Mesendoderm (in vitro differentiated cells): ENCODE measurements around the gene TPRA1.

Experiments
- DNase-seq: peaks from one replicate; pipeline ENCODE4 v3.0.0; 2013
- H2AK5ac ChIP-seq: 2 replicates; pipeline ENCODE4 v1.6.1; 2013; ENCODE audit warnings: low read length, inconsistent platforms
- H2BK120ac ChIP-seq: 2 replicates; pipeline ENCODE4 v1.6.1; 2013; ENCODE audit warnings: low read depth, mild to moderate bottlenecking, low read length, moderate library complexity, mixed read lengths
- H2BK15ac ChIP-seq: replicated peaks from 2 replicates; pipeline ENCODE4 v1.6.1; 2013; ENCODE audit warnings: low read depth, mild to moderate bottlenecking, moderate library complexity
- H2BK5ac ChIP-seq: 2 replicates; pipeline ENCODE4 v1.6.1; 2013; ENCODE audit warnings: low read length, inconsistent platforms
- H3K18ac ChIP-seq: 2 replicates; pipeline ENCODE4 v1.6.1; 2013; ENCODE audit warnings: mild to moderate bottlenecking, low read length, mixed read lengths
- H3K23ac ChIP-seq: one replicate; pipeline ENCODE4 v1.6.1; 2013; ENCODE audit warnings: low read length
- H3K27ac ChIP-seq: 2 replicates; pipeline ENCODE4 v1.5.1; 2013; ENCODE audit warnings: low read depth, mild to moderate bottlenecking, inconsistent platforms, low read length, moderate library complexity
- H3K27me3 ChIP-seq: 2 replicates; pipeline ENCODE4 v1.6.1; 2013; ENCODE audit warnings: low read length, control low read depth, mild to moderate bottlenecking, inconsistent platforms; ENCODE audit not compliant: insufficient read depth, poor library complexity
- H3K36me3 ChIP-seq: 2 replicates; pipeline ENCODE4 v1.6.1; 2013; ENCODE audit warnings: low read length, inconsistent platforms; ENCODE audit not compliant: control insufficient read depth, insufficient read depth
- H3K4ac ChIP-seq: one replicate; pipeline ENCODE4 v1.6.1; 2013; ENCODE audit warnings: low read depth, mild to moderate bottlenecking, low read length, moderate library complexity
- H3K4me1 ChIP-seq: 2 replicates; pipeline ENCODE4 v1.6.1; 2013; ENCODE audit warnings: low read depth, low read length, inconsistent platforms; ENCODE audit not compliant: control insufficient read depth
- H3K4me2 ChIP-seq: 2 replicates; pipeline ENCODE4 v1.6.1; 2013; ENCODE audit warnings: low read length
- H3K4me3 ChIP-seq: 2 replicates; pipeline ENCODE4 v1.5.1; 2013; ENCODE audit warnings: mild to moderate bottlenecking, low read length
- H3K56ac ChIP-seq: one replicate; pipeline ENCODE4 v1.6.1; 2013; ENCODE audit warnings: low read length
- H3K79me1 ChIP-seq: 2 replicates; pipeline ENCODE4 v1.6.1; 2013; ENCODE audit warnings: low read length, inconsistent platforms
- H3K79me2 ChIP-seq: 2 replicates; pipeline ENCODE4 v1.6.1; 2013; ENCODE audit warnings: mild to moderate bottlenecking, low read length; ENCODE audit not compliant: control insufficient read depth, insufficient read depth
- H3K9ac ChIP-seq: 2 replicates; pipeline ENCODE4 v1.6.1; 2013; ENCODE audit warnings: low read length, inconsistent platforms
- H4K5ac ChIP-seq: one replicate; pipeline ENCODE4 v1.6.1; 2013; ENCODE audit warnings: low read length
- H4K8ac ChIP-seq: one replicate; pipeline ENCODE4 v1.6.1; 2013; ENCODE audit warnings: low read depth, mild to moderate bottlenecking, control low read depth, low read length, moderate library complexity
- WGBS: extraction: QIAGEN DNeasy Blood & Tissue Kit; methylation state at CpG from one replicate; pipeline ENCODE4 v1.1.7; 2013; ENCODE audit warnings: low lambda C conversion rate, missing lambda C conversion rate; ENCODE audit not compliant: insufficient coverage; ENCODE audit errors: extremely low coverage; 5-methylcytosine and 5-hydroxymethylcytosine counted together

Gene TPRA1

DNA sequence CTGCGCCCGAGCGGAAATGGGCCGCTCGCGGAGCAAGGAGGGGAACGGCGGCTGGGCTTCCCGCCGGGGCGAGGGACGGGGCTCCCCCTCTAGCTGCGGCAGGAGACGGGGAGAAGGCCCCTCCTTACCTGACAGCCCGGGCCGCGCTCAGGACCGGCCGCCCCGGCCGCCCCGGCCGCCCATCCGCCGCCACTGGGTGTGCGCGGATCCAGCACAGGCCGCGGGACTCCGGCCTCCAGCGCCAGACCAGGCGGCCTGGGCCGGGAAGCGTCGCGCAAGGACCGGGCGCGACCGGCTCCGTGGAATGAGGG lies 296 bp downstream of the TPRA1 start:
- no CpG with 5 or more reads among the region's 41 CpGs for WGBS
- Histone ChIP-seq H4K5ac (no peak overlapping the region), H3K79me1 (no peaks in the 10 kb centered on the region), H3K23ac (peak overlapping the region; percentile 69), H3K79me2 (no peaks in the 10 kb centered on the region), H3K4me1 (peaks cover 3% of the 10 kb centered on the region), H2AK5ac (no peak overlapping the region), H3K56ac (peak overlapping the region; percentile 93), H3K27ac (peak overlapping the region; percentile 17), H3K4me2 (peak overlapping the region; percentile 60), H2BK15ac (no peak overlapping the region), H3K18ac (peak overlapping the region; percentile 33), H3K4me3 (peak overlapping the region; percentile 80), H3K9ac (peak overlapping the region; percentile 87), H3K36me3 (no peaks in the 10 kb centered on the region), H3K4ac (no peak overlapping the region), H2BK5ac (no peak overlapping the region), H4K8ac (no peak overlapping the region), H3K27me3 (no peaks in the 10 kb centered on the region), H2BK120ac (no peak overlapping the region)
- no peak for DNase-seq

DNA sequence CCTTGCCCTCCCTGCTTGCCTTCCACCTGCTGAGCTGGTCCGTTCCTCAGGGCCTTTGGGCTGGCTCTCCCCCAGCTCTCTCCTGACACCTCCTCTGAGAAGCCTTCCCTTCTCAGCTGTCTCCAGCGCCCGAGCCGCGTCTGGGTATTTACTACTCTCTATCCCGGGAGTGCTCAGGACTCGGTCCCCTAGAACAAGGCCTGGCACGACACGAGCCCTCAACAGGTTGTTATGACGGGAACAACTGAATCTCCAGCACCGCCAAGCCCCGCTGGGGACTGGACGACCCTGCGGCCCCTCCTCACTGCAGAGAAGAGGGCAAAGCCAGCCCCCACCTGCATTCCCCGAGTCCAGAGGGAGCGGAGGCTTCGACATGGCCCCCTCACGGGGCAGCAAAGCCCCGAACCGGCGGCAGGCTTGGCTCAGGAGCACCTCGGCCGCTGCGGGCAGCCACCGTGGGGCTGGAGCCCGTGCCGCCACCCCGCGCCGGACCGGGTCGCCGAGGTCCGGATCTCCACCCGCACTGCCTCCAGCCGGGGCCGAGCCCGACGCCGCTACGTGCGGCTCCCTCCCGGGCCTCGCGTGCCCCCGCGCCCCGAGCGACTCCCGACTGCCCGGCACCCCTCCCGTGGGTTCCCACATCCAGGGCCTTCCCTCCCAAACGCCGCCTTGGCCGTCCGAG lies 792 bp downstream of the TPRA1 start:
- H3K18ac ChIP-seq, result peak overlapping the region; percentile 8
- H3K36me3 ChIP-seq, result no peaks in the 10 kb centered on the region
- H3K4me2 ChIP-seq, result peak overlapping the region; percentile 60
- peak overlapping the region; percentile 93 for H3K56ac ChIP-seq
- peak overlapping the region; percentile 87 for H3K9ac ChIP-seq
- H2BK15ac ChIP-seq, result no peak overlapping the region
- no peak overlapping the region for H2AK5ac ChIP-seq
- no peak overlapping the region for H2BK120ac ChIP-seq
- peak; percentile 34 for DNase-seq
- no peak overlapping the region for H4K8ac ChIP-seq
- no peak overlapping the region for H4K5ac ChIP-seq
- H3K23ac ChIP-seq, result peak overlapping the region; percentile 69
- H3K4me3 ChIP-seq, result peak overlapping the region; percentile 80
- H2BK5ac ChIP-seq, result no peak overlapping the region
- H3K4ac ChIP-seq, result no peak overlapping the region
- WGBS, result no CpG with 5 or more reads among the region's 56 CpGs
- no peaks in the 10 kb centered on the region for H3K79me2 ChIP-seq
- H3K27ac ChIP-seq, result no peak overlapping the region
- no peaks in the 10 kb centered on the region for H3K27me3 ChIP-seq
- peaks cover 3% of the 10 kb centered on the region for H3K4me1 ChIP-seq
- no peaks in the 10 kb centered on the region for H3K79me1 ChIP-seq

DNA sequence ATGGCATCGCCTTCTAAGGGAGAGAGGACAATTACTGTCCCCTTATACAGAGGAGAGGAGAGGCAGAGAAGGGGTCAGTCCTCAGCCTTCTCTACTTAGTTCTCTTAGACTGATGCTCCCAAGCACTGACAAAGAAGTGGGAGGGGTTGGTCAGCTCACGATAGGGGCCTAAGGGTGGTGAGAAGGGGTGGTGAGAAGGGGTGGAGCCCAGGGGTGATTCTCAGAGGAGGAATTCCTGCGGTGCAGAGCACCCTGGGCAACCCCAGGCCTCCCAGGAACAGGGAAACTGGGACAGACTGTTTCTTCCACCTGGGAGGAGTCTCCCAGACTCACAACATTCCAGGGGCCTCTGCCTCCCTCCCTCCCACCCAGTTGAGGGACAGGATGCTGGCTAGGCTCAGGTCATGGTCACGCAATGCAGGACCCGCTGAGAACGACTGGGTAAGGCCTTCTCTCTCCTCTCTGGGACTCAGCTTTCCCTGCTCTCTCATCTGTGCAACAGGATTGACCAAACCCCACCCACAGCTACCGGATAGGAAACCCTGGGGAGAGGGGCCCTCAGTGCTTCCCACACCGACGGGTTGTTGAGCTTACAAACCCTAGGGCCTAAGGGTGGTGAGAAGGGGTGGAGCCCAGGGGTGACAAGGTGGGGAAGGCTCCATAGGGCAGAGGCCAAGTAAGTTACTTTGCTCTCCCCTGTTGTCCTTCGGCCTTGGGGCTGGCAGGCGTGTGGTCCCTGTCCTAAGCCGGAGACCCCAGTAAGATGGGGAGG lies 1.5 kb downstream of the TPRA1 start:
- Histone ChIP-seq H3K4me3 (no peak overlapping the region), H4K8ac (no peak overlapping the region), H3K9ac (peak overlapping the region; percentile 87), H3K36me3 (no peaks in the 10 kb centered on the region), H3K4me1 (peaks cover 3% of the 10 kb centered on the region), H3K23ac (no peak overlapping the region), H3K18ac (no peak overlapping the region), H2BK5ac (no peak overlapping the region), H4K5ac (no peak overlapping the region), H3K4me2 (peak overlapping the region; percentile 60), H3K79me1 (no peaks in the 10 kb centered on the region), H3K56ac (peak overlapping the region; percentile 93), H3K4ac (no peak overlapping the region), H3K27me3 (no peaks in the 10 kb centered on the region), H3K79me2 (no peaks in the 10 kb centered on the region), H2BK15ac (no peak overlapping the region), H3K27ac (no peak overlapping the region), H2BK120ac (no peak overlapping the region), H2AK5ac (no peak overlapping the region)
- no peak for DNase-seq
- WGBS, result no CpG with 5 or more reads among the region's 12 CpGs

- peaks cover 3% of the 10 kb centered on the region for H3K4me1 ChIP-seq
- no peak overlapping the region for H3K4me3 ChIP-seq
- H3K4ac ChIP-seq, result no peak overlapping the region
- DNase-seq, result no peak
- no peak overlapping the region for H3K4me2 ChIP-seq
- H3K18ac ChIP-seq, result no peak overlapping the region
- no peaks in the 10 kb centered on the region for H3K79me1 ChIP-seq
- H2AK5ac ChIP-seq, result no peak overlapping the region
- H2BK15ac ChIP-seq, result no peak overlapping the region
- H3K27me3 ChIP-seq, result no peaks in the 10 kb centered on the region
- no CpG with 5 or more reads among the region's 4 CpGs for WGBS
- no peak overlapping the region for H2BK5ac ChIP-seq
- no peaks in the 10 kb centered on the region for H3K79me2 ChIP-seq
- H3K23ac ChIP-seq, result no peak overlapping the region
- no peak overlapping the region for H3K56ac ChIP-seq
- no peak overlapping the region for H4K5ac ChIP-seq
- H2BK120ac ChIP-seq, result no peak overlapping the region
- H3K27ac ChIP-seq, result no peak overlapping the region
- H3K36me3 ChIP-seq, result no peaks in the 10 kb centered on the region
- H4K8ac ChIP-seq, result no peak overlapping the region
- no peak overlapping the region for H3K9ac ChIP-seq
These were observed 2.7 kb downstream of the TPRA1 start for GRCh38 chr3:127587876-127588275.

GRCh38 chr3:127585813-127586413 lies 4.6 kb downstream of the TPRA1 start:
- Histone ChIP-seq H3K79me2 (no peaks in the 10 kb centered on the region), H3K18ac (no peak overlapping the region), H3K79me1 (no peaks in the 10 kb centered on the region), H3K4ac (no peak overlapping the region), H4K5ac (no peak overlapping the region), H3K23ac (no peak overlapping the region), H3K4me3 (no peak overlapping the region), H4K8ac (no peak overlapping the region), H3K56ac (no peak overlapping the region), H3K4me1 (peaks cover 3% of the 10 kb centered on the region), H3K4me2 (no peak overlapping the region), H2AK5ac (no peak overlapping the region), H2BK120ac (no peak overlapping the region), H3K27ac (no peak overlapping the region), H2BK5ac (no peak overlapping the region), H3K36me3 (no peaks in the 10 kb centered on the region), H3K27me3 (no peaks in the 10 kb centered on the region), H3K9ac (no peak overlapping the region), H2BK15ac (no peak overlapping the region)
- WGBS, result no CpG with 5 or more reads among the region's 6 CpGs
- DNase-seq, result no peak
